SK-N-SH treated with all-trans-retinoic acid at 6 μM for 48 hours (cell line): ENCODE measurements around the gene ARAP1.

Experiments
- ATAC-seq: fragments of 200-7000 bp; cut with Tn5 transposase; 3 replicates; pipeline ENCODE4 v1.9.1; 2020; ENCODE audit warnings: mild to moderate bottlenecking, moderate library complexity
- ARNTL ChIP-seq: fragments of 450-650 bp; formaldehyde crosslinking; IDR thresholded peaks from 2 replicates; pipeline ENCODE4 v1.5.0; 2020; ENCODE audit warnings: low read depth, mild to moderate bottlenecking, moderate library complexity, borderline replicate concordance
- CSDC2 ChIP-seq: fragments of 250-450 bp; sonication (Bioruptor Pico); IDR thresholded peaks from 2 replicates; pipeline ENCODE4 v1.5.0; 2020; ENCODE audit warnings: mild to moderate bottlenecking, moderate library complexity
- CSRNP3 ChIP-seq: fragments of 250-450 bp; sonication (Bioruptor Pico); IDR thresholded peaks from 2 replicates; pipeline ENCODE4 v1.5.1; 2021; ENCODE audit warnings: mild to moderate bottlenecking, moderate library complexity
- ESRRG ChIP-seq: fragments of 250-450 bp; sonication (Bioruptor Pico); IDR thresholded peaks from 2 replicates; pipeline ENCODE4 v1.6.1; 2021; ENCODE audit warnings: mild to moderate bottlenecking
- GLIS3 ChIP-seq: fragments of 250-450 bp; sonication (Bioruptor Pico); IDR thresholded peaks from 2 replicates; pipeline ENCODE4 v1.5.0; 2020; ENCODE audit warnings: mild to moderate bottlenecking, moderate library complexity
- ISL1 ChIP-seq: fragments of 250-450 bp; sonication (Bioruptor Pico); IDR thresholded peaks from 2 replicates; pipeline ENCODE4 v2.1.2; 2022; ENCODE audit warnings: mild to moderate bottlenecking, moderate library complexity
- PATZ1 ChIP-seq: fragments of 250-450 bp; sonication (Bioruptor Pico); IDR thresholded peaks from 2 replicates; pipeline ENCODE4 v1.8.0; 2020; ENCODE audit warnings: mild to moderate bottlenecking, moderate library complexity, borderline replicate concordance
- POU6F1 ChIP-seq: fragments of 250-450 bp; sonication (Bioruptor Pico); IDR thresholded peaks from 2 replicates; pipeline ENCODE4 v1.8.0; 2021; ENCODE audit warnings: low read depth, mild to moderate bottlenecking, moderate library complexity, borderline replicate concordance
- PPARA ChIP-seq: fragments of 250-450 bp; sonication (Bioruptor Pico); IDR thresholded peaks from 2 replicates; pipeline ENCODE4 v1.5.0; 2020; ENCODE audit warnings: mild to moderate bottlenecking, borderline replicate concordance
- RARB ChIP-seq: fragments of 250-450 bp; sonication (Bioruptor Pico); IDR thresholded peaks from 2 replicates; pipeline ENCODE4 v1.8.0; 2021; ENCODE audit warnings: mild to moderate bottlenecking, moderate library complexity
- SNAI2 ChIP-seq: fragments of 250-450 bp; sonication (Bioruptor Pico); IDR thresholded peaks from 2 replicates; pipeline ENCODE4 v1.5.0; 2020; ENCODE audit warnings: mild to moderate bottlenecking, moderate library complexity
- TCF4 ChIP-seq: fragments of 250-450 bp; sonication (Bioruptor Pico); IDR thresholded peaks from 2 replicates; pipeline ENCODE4 v1.8.0; 2021; ENCODE audit warnings: mild to moderate bottlenecking, moderate library complexity, borderline replicate concordance
- TOX ChIP-seq: fragments of 250-450 bp; sonication (Bioruptor Pico); IDR thresholded peaks from 2 replicates; pipeline ENCODE4 v1.8.0; 2021; ENCODE audit warnings: mild to moderate bottlenecking, moderate library complexity, borderline replicate concordance
- TSHZ2 ChIP-seq: fragments of 250-450 bp; sonication (Bioruptor Pico); IDR thresholded peaks from 2 replicates; pipeline ENCODE4 v1.5.0; 2020; ENCODE audit warnings: mild to moderate bottlenecking, moderate library complexity
- ZC3H10 ChIP-seq: fragments of 250-450 bp; sonication (Bioruptor Pico); IDR thresholded peaks from 2 replicates; pipeline ENCODE4 v1.5.1; 2021; ENCODE audit warnings: mild to moderate bottlenecking, moderate library complexity
- ZFP3 ChIP-seq: fragments of 250-450 bp; sonication (Bioruptor Pico); IDR thresholded peaks from 2 replicates; pipeline ENCODE4 v1.5.0; 2020; ENCODE audit warnings: mild to moderate bottlenecking, moderate library complexity
- ZFP30 ChIP-seq: fragments of 450-650 bp; formaldehyde crosslinking; IDR thresholded peaks from 2 replicates; pipeline ENCODE4 v1.5.0; 2022; ENCODE audit warnings: mild to moderate bottlenecking, moderate library complexity
- ZNF565 ChIP-seq: fragments of 450-650 bp; formaldehyde crosslinking; conservative IDR thresholded peaks from 2 replicates; pipeline ENCODE4 v1.5.0; 2020; ENCODE audit warnings: low read depth, mild to moderate bottlenecking, moderate library complexity
- ZNF70 ChIP-seq: fragments of 450-650 bp; formaldehyde crosslinking; IDR thresholded peaks from 2 replicates; pipeline ENCODE4 v1.5.0; 2020; ENCODE audit warnings: mild to moderate bottlenecking, moderate library complexity
- ZNF8 ChIP-seq: fragments of 450-650 bp; formaldehyde crosslinking; IDR thresholded peaks from 2 replicates; pipeline ENCODE4 v1.5.0; 2020; ENCODE audit warnings: mild to moderate bottlenecking, moderate library complexity

The ARAP1 gene

GRCh38 chr11:72703267-72704008, 48.8 kb downstream of the ARAP1 start:
- TF ChIP-seq ISL1 (no peak), GLIS3 (no peak), TSHZ2 (CRISPR knock-in tag) (no peak), TCF4 (CRISPR knock-in tag) (no peak), TOX (no peak), POU6F1 (no peak), ZNF70 (CRISPR knock-in tag) (no peak), ZC3H10 (no peak), PATZ1 (CRISPR knock-in tag) (no peak), ZNF565 (no peak), ZFP3 (CRISPR knock-in tag) (no peak), ESRRG (no peak), ZFP30 (CRISPR knock-in tag) (no peak), ARNTL (CRISPR knock-in tag) (no peak), RARB (CRISPR knock-in tag) (no peak), PPARA (CRISPR knock-in tag) (no peak), CSRNP3 (CRISPR knock-in tag) (no peak)
- ATAC-seq, result peak; percentile 67

GRCh38 chr11:72702577-72703241, 49.5 kb downstream of the ARAP1 start:
- no peak for TF ChIP-seq PPARA (CRISPR knock-in tag)
- TF ChIP-seq TSHZ2 (CRISPR knock-in tag), result no peak
- no peak for TF ChIP-seq ZFP30 (CRISPR knock-in tag)
- no peak for TF ChIP-seq ZNF8 (CRISPR knock-in tag)
- TF ChIP-seq CSDC2, result no peak
- TF ChIP-seq TOX, result no peak
- TF ChIP-seq ISL1, result no peak
- TF ChIP-seq ESRRG, result no peak
- TF ChIP-seq SNAI2 (CRISPR knock-in tag), result no peak
- ATAC-seq, result no peak
